ENCODE data around the gene IFRD1.
"Not testable (repeated sequence)": the region's sequence is repeated elsewhere in the genome, so short reads cannot be mapped to it uniquely, and the experiment has no call there.

IFRD1 gene

GRCh38 chr7:112510001-112510742 lies 59.9 kb downstream of the IFRD1 start:
- no peak for DNase-seq (ENCODE audit: low read depth)

GRCh38 chr7:112510743-112511110 lies 60.5 kb downstream of the IFRD1 start:
- no peak for DNase-seq (ENCODE audit: low read depth)
- H3K4me3 ChIP-seq (ENCODE audit: low read depth, low read length), result no peak overlapping the region

More at GRCh38 chr7:112510001-112510742, 59.9 kb downstream of the IFRD1 start:
- H3K4me3 ChIP-seq (ENCODE audit: low read depth, low read length), result no peak overlapping the region

- no peak for DNase-seq (ENCODE audit: low read depth)
- H3K4me3 ChIP-seq (ENCODE audit: low read depth, low read length), result no peak overlapping the region
Observed at GRCh38 chr7:112511451-112512202, 61.4 kb downstream of the IFRD1 start.

GRCh38 chr7:112512451-112513210 lies 62.4 kb downstream of the IFRD1 start:
- no peak overlapping the region for H3K4me3 ChIP-seq (ENCODE audit: low read depth, low read length)
- no peak for DNase-seq (ENCODE audit: low read depth)

- no peak for DNase-seq (ENCODE audit: low read depth)
Observed at GRCh38 chr7:112515989-112516388, 65.7 kb downstream of the IFRD1 start.

GRCh38 chr7:112516418-112516817 lies 66.2 kb downstream of the IFRD1 start:
- not testable (repeated sequence) for H3K4me3 ChIP-seq (ENCODE audit: low read depth, low read length); DNase-seq (ENCODE audit: low read depth)

More at GRCh38 chr7:112515989-112516388, 65.7 kb downstream of the IFRD1 start:
- H3K4me3 ChIP-seq (ENCODE audit: low read depth, low read length), result no peak overlapping the region

GRCh38 chr7:112517487-112517886 lies 67.2 kb downstream of the IFRD1 start:
- no peak for DNase-seq (ENCODE audit: low read depth)
- no peak overlapping the region for H3K4me3 ChIP-seq (ENCODE audit: low read depth, low read length)

- no peak for DNase-seq (ENCODE audit: low read depth)
- H3K4me3 ChIP-seq (ENCODE audit: low read depth, low read length), result no peak overlapping the region
Observed at GRCh38 chr7:112520787-112521186, 70.5 kb downstream of the IFRD1 start.

- H3K4me3 ChIP-seq (ENCODE audit: low read depth, low read length), result no peak overlapping the region
- DNase-seq (ENCODE audit: low read depth), result no peak
Observed at GRCh38 chr7:112521942-112522341, 71.7 kb downstream of the IFRD1 start.

- H3K4me3 ChIP-seq (ENCODE audit: low read depth, low read length), result no peak overlapping the region
- no peak for DNase-seq (ENCODE audit: low read depth)
Observed at GRCh38 chr7:112523871-112524270, 73.6 kb downstream of the IFRD1 start.
